ENCODE data around the gene SC5D.

DNA sequence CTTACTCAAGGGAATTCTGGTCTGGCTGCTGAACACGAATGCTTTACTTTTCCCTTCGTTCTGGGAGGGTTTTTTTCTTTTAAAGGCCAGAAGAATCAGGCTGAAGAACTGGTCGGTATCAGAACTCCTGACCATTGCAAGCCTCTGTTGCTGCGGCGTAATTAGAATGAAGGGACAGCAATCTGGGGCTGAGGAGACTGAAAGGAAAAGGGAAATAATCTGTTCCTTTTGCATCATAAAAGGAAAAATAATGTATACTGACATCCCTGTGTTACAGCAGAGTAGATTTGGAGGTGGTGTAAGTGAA is 670 bp downstream of the SC5D start:
- TF ChIP-seq ZNF274 (IDR thresholded peaks at IDR 0.05; ENCODE audit: low read depth, low read length) (no peak), YY1 (IDR thresholded peaks at IDR 0.05; ENCODE audit: insufficient read depth, insufficient read length) (no peak)

Data from NT2/D1 (cell line).